Lung (tissue), 12 donors: ENCODE measurements around the gene NDUFAF7. TPM values are rescaled to one million over a fixed set of nuclear protein-coding genes. Genes with fewer than 3 reads are reported as not detected.
A peak's percentile ranks its signal among the peaks of the same experiment; 100 is the strongest.
"Not testable (repeated sequence)": the region's sequence is repeated elsewhere in the genome, so short reads cannot be mapped to it uniquely, and the experiment has no call there.

ENCODE experiments used
- ATAC-seq: fragments of 200-7000 bp; cut with Tn5 transposase; one replicate; pipeline ENCODE4 v1.9.1; 2020; ENCODE audit warnings: moderate number of reproducible peaks; ENCODE audit not compliant: insufficient read depth, low FRiP score
- DNase-seq, 3 donors: peaks; one replicate each; pipeline ENCODE4 v3.0.0-alpha.2; 2013 to 2017
- H3K27ac ChIP-seq, 2 donors: one replicate each; pipeline ENCODE4 v1.5.1; 2013; ENCODE audit warnings: mild to moderate bottlenecking in 2 of 2, moderate library complexity in 2 of 2, control low read depth in 1 of 2, inconsistent platforms in 1 of 2, low read depth in 1 of 2, low read length in 1 of 2
- H3K27me3 ChIP-seq, 3 donors: one replicate each; pipeline ENCODE4 v1.5.1; 2013; ENCODE audit warnings: low read length in 2 of 3; ENCODE audit not compliant: control insufficient read depth in 3 of 3, insufficient read depth in 3 of 3
- H3K36me3 ChIP-seq, 4 donors: one replicate each; pipeline ENCODE4 v1.5.1; 2013; ENCODE audit warnings: low read length in 4 of 4, mild to moderate bottlenecking in 1 of 4, moderate library complexity in 1 of 4; ENCODE audit not compliant: control insufficient read depth in 4 of 4, insufficient read depth in 4 of 4
- H3K4me1 ChIP-seq, 5 donors: one replicate each; pipeline ENCODE4 v1.5.1; 2013; ENCODE audit warnings: low read length in 5 of 5, mild to moderate bottlenecking in 2 of 5, moderate library complexity in 1 of 5; ENCODE audit not compliant: control insufficient read depth in 5 of 5, insufficient read depth in 5 of 5
- H3K4me3 ChIP-seq: one replicate; pipeline ENCODE4 v1.5.1; 2013; ENCODE audit warnings: mild to moderate bottlenecking, control low read depth, moderate library complexity
- H3K9ac ChIP-seq, 2 donors: one replicate each; pipeline ENCODE4 v1.5.1; 2013; ENCODE audit warnings: low read length in 2 of 2, control low read depth in 1 of 2; ENCODE audit not compliant: insufficient read depth in 1 of 2
- H3K9me3 ChIP-seq, 4 donors: one replicate each; pipeline ENCODE4 v1.5.1; 2013; ENCODE audit warnings: low read length in 3 of 4, mild to moderate bottlenecking in 1 of 4, moderate library complexity in 1 of 4; ENCODE audit not compliant: control insufficient read depth in 4 of 4, insufficient read depth in 3 of 4
- CTCF ChIP-seq: IDR thresholded peaks from 2 replicates; pipeline ENCODE4 v1.5.1; 2012; ENCODE audit warnings: mild to moderate bottlenecking; ENCODE audit errors: control extremely low read depth, extremely low read depth
- WGBS, 2 donors: extraction: QIAGEN DNeasy Blood & Tissue Kit; methylation state at CpG; one replicate each; pipeline ENCODE4 v1.1.7; 2013; 5-methylcytosine and 5-hydroxymethylcytosine counted together
- polyA plus RNA-seq, 2 donors: library from polyadenylated mRNA; stranded (reverse); fragments of 200-250 nt; gene quantifications; one replicate each; pipeline ENCODE4 v1.2.1, GENCODE V29; 2013
- total RNA-seq, 2 donors: library from RNA; depleted of rRNA in 1 of 2; stranded (reverse); fragments of >200 nt in 1 of 2; gene quantifications; one replicate each; pipeline ENCODE4 v1.2.1, GENCODE V29; 2014 to 2021
- donor health status: control.
- donor health status: control.
- donor health status: Bipolar disorder and iron deficiency.
- donor health status: healthy.
- donor health status: DM: yes; HTN: yes; CAD: no.

Gene NDUFAF7
- total and polyA plus RNA-seq, 4 donors: 9.2 to 25.3 (median 14.7) TPM

GRCh38 chr2:37215250-37215649 is 16.2 kb upstream of the NDUFAF7 start:
- H3K27ac ChIP-seq: no peak overlapping the region
- no peak overlapping the region for H3K4me3 ChIP-seq
- no peaks in the 10 kb centered on the region for H3K9me3 ChIP-seq
- peaks cover 8 to 41% (median 34%) of the 10 kb centered on the region in 4 donors for H3K36me3 ChIP-seq
- ATAC-seq (no peak), DNase-seq (no peak)
- H3K4me1 ChIP-seq: no peaks in the 10 kb centered on the region
- no peaks in the 10 kb centered on the region for H3K27me3 ChIP-seq
- no peak for TF ChIP-seq CTCF
- H3K9ac ChIP-seq: no peak overlapping the region
- 22 to 59% methylated on average over 1 of the region's 1 CpG for WGBS, 2 donors

- ATAC-seq (no peak), DNase-seq (peak in 2 of 3 donors; percentile 30 to 54)
- Histone ChIP-seq H3K27ac (no peak overlapping the region), H3K4me1 (no peaks in the 10 kb centered on the region), H3K9ac (no peak overlapping the region), H3K9me3 (no peaks in the 10 kb centered on the region), H3K27me3 (no peaks in the 10 kb centered on the region), H3K36me3 (peaks cover 11 to 34% (median 24%) of the 10 kb centered on the region in 4 donors), H3K4me3 (no peak overlapping the region)
- no peak for TF ChIP-seq CTCF
- 72 to 84% methylated on average over 4 of the region's 4 CpGs for WGBS, 2 donors
These were observed 12.4 kb upstream of the NDUFAF7 start for GRCh38 chr2:37219046-37219445.

- ATAC-seq (no peak), DNase-seq (no peak)
- peaks cover 0 to 11% (median 0%) of the 10 kb centered on the region in 5 donors for H3K4me1 ChIP-seq
- WGBS, 2 donors: 97% methylated on average over 4 of the region's 4 CpGs
- H3K9ac ChIP-seq: no peak overlapping the region
- H3K9me3 ChIP-seq: no peaks in the 10 kb centered on the region
- no peaks in the 10 kb centered on the region for H3K27me3 ChIP-seq
- H3K27ac ChIP-seq: no peak overlapping the region
- TF ChIP-seq CTCF: no peak
- H3K36me3 ChIP-seq: peaks cover 15 to 29% (median 25%) of the 10 kb centered on the region in 4 donors
- H3K4me3 ChIP-seq: no peak overlapping the region
These were observed 8.3 kb upstream of the NDUFAF7 start for GRCh38 chr2:37223131-37223530.

- no peak for TF ChIP-seq CTCF
- no peaks in the 10 kb centered on the region for H3K9me3 ChIP-seq
- no peak overlapping the region for H3K9ac ChIP-seq
- H3K27ac ChIP-seq: no peak overlapping the region
- DNase-seq (no peak), ATAC-seq (no peak)
- no peaks in the 10 kb centered on the region for H3K27me3 ChIP-seq
- H3K4me1 ChIP-seq: peaks cover 0 to 11% (median 0%) of the 10 kb centered on the region in 5 donors
- WGBS, 2 donors: 92 to 93% methylated on average over 1 of the region's 1 CpG
- H3K36me3 ChIP-seq: peaks cover 17 to 32% (median 26%) of the 10 kb centered on the region in 4 donors
- H3K4me3 ChIP-seq: no peak overlapping the region
These were observed 7.4 kb upstream of the NDUFAF7 start for GRCh38 chr2:37224063-37224462.

GRCh38 chr2:37225129-37225528 is 6.3 kb upstream of the NDUFAF7 start:
- no CpG with 5 or more reads among the region's 2 CpGs for WGBS, 2 donors
- not testable (repeated sequence) for H3K9me3 ChIP-seq, DNase-seq, H3K27ac ChIP-seq, H3K27me3 ChIP-seq, H3K4me3 ChIP-seq, ATAC-seq, H3K9ac ChIP-seq
- Histone ChIP-seq H3K36me3 (peaks cover 17 to 32% (median 24%) of the 10 kb centered on the region in 4 donors), H3K4me1 (peaks cover 3 to 18% (median 7%) of the 10 kb centered on the region in 5 donors)
